ENCODE data around the gene PDYN.

Gene PDYN

GRCh38 chr20:1942061-1942460 lies 51.8 kb downstream of the PDYN start (continued):
- TF ChIP-seq TSHZ2 (CRISPR knock-in tag; IDR thresholded peaks at IDR 0.05) = no peak
- no peak for TF ChIP-seq RARB (CRISPR knock-in tag; IDR thresholded peaks at IDR 0.05)
- no peak for TF ChIP-seq CREB5 (CRISPR knock-in tag; IDR thresholded peaks at IDR 0.05; ENCODE audit: low read depth)

- ATAC-seq = no peak
- TF ChIP-seq POU6F1 (CRISPR knock-in tag; IDR thresholded peaks at IDR 0.05; ENCODE audit: borderline replicate concordance, low read depth) (no peak), TSHZ2 (CRISPR knock-in tag; IDR thresholded peaks at IDR 0.05) (no peak), PPARA (CRISPR knock-in tag; IDR thresholded peaks at IDR 0.05; ENCODE audit: borderline replicate concordance) (no peak), TCF4 (CRISPR knock-in tag; IDR thresholded peaks at IDR 0.05; ENCODE audit: borderline replicate concordance) (no peak), ZNF8 (CRISPR knock-in tag; IDR thresholded peaks at IDR 0.05) (no peak), ZNF565 (CRISPR knock-in tag; conservative IDR thresholded peaks at IDR 0.05; ENCODE audit: low read depth) (no peak), GLIS3 (CRISPR knock-in tag; IDR thresholded peaks at IDR 0.05) (no peak), ARNTL (CRISPR knock-in tag; IDR thresholded peaks at IDR 0.05; ENCODE audit: borderline replicate concordance, low read depth) (no peak), TOX (CRISPR knock-in tag; IDR thresholded peaks at IDR 0.05; ENCODE audit: borderline replicate concordance) (no peak), CSRNP3 (CRISPR knock-in tag; IDR thresholded peaks at IDR 0.05) (no peak), ZFP3 (CRISPR knock-in tag; IDR thresholded peaks at IDR 0.05) (no peak), ESRRG (CRISPR knock-in tag; IDR thresholded peaks at IDR 0.05) (no peak)
Measured at GRCh38 chr20:1941226-1941625, 52.6 kb downstream of the PDYN start.

GRCh38 chr20:1940581-1940980 lies 53.3 kb downstream of the PDYN start:
- ATAC-seq = no peak
- TF ChIP-seq SNAI2 (CRISPR knock-in tag; IDR thresholded peaks at IDR 0.05) (no peak), ZNF565 (CRISPR knock-in tag; conservative IDR thresholded peaks at IDR 0.05; ENCODE audit: low read depth) (no peak), ZNF70 (CRISPR knock-in tag; IDR thresholded peaks at IDR 0.05) (no peak), TCF4 (CRISPR knock-in tag; IDR thresholded peaks at IDR 0.05; ENCODE audit: borderline replicate concordance) (no peak), RARB (CRISPR knock-in tag; IDR thresholded peaks at IDR 0.05) (no peak), PATZ1 (CRISPR knock-in tag; IDR thresholded peaks at IDR 0.05; ENCODE audit: borderline replicate concordance) (no peak), BACH2 (CRISPR knock-in tag; IDR thresholded peaks at IDR 0.05; ENCODE audit: borderline replicate concordance) (no peak), CSDC2 (CRISPR knock-in tag; IDR thresholded peaks at IDR 0.05) (no peak), PPARA (CRISPR knock-in tag; IDR thresholded peaks at IDR 0.05; ENCODE audit: borderline replicate concordance) (no peak), ISL1 (CRISPR knock-in tag; IDR thresholded peaks at IDR 0.05) (no peak), ZFP3 (CRISPR knock-in tag; IDR thresholded peaks at IDR 0.05) (no peak)

Measured in SK-N-SH treated with all-trans-retinoic acid at 6 μM for 48 hours (cell line).